GM12891 (cell line): ENCODE data around the gene FREY1.

ENCODE experiments used
- POLR2A ChIP-seq: IDR thresholded peaks from 2 replicates; pipeline ENCODE4 v1.6.1; 2011; ENCODE audit warnings: low read depth, low read length, control low read depth
- POLR2AphosphoS5 ChIP-seq: IDR thresholded peaks from 2 replicates; pipeline ENCODE4 v1.6.1; 2011; ENCODE audit warnings: low read depth, low read length, control low read depth
- POU2F2 ChIP-seq: IDR thresholded peaks from 2 replicates; pipeline ENCODE4 v1.6.1; 2011; ENCODE audit warnings: low read depth, mild to moderate bottlenecking, control low read depth, low read length, moderate library complexity

DNA sequence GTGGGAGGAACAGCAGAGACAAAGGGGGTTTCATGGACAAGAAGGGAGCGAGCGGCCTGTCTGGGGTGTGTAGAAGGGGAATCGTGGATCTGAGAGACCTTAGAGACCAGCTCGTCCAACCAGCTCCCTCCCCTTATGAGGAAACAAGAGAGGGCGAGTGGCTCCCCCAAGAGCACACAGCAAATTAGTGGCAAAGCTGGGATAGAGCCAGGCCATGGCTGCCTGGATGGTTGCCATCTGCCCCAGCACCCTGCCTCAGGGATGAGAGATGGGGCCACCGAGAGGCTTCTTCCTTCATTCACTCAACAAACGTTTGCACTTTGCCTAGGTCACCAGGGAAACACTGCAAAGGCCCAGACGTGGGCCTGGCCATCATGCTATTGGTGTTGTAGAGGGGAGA, 17.5 kb downstream of the FREY1 start:
- TF ChIP-seq POLR2A (no peak), POU2F2 (no peak), POLR2AphosphoS5 (no peak)
